GM21515 (cell line): ENCODE data around the gene DNAJC11.
"Not testable (repeated sequence)": the region's sequence is repeated elsewhere in the genome, so short reads cannot be mapped to it uniquely, and the experiment has no call there.

Experiments
- ATAC-seq: cut with Tn5 transposase; IDR thresholded peaks from one replicate; pipeline ENCODE4 v1.9.1; 2021; ENCODE audit not compliant: unreplicated experiment

The DNAJC11 gene

GRCh38 chr1:6699915-6700314 is 1.7 kb downstream of the DNAJC11 start:
- ATAC-seq = not testable (repeated sequence)

- no peak for ATAC-seq
Observed at GRCh38 chr1:6695868-6696267, 5.7 kb downstream of the DNAJC11 start.

- no peak for ATAC-seq
Observed at GRCh38 chr1:6694121-6694713, 7.4 kb downstream of the DNAJC11 start.

GRCh38 chr1:6692956-6693355 is 8.7 kb downstream of the DNAJC11 start:
- ATAC-seq = no peak

GRCh38 chr1:6691507-6691906 is 10.1 kb downstream of the DNAJC11 start:
- ATAC-seq = no peak

GRCh38 chr1:6690186-6690585 is 11.4 kb downstream of the DNAJC11 start:
- no peak for ATAC-seq

- no peak for ATAC-seq
Observed at GRCh38 chr1:6688757-6689156, 12.9 kb downstream of the DNAJC11 start.

GRCh38 chr1:6688001-6688400 is 13.6 kb downstream of the DNAJC11 start:
- no peak for ATAC-seq

GRCh38 chr1:6686294-6686693 is 15.3 kb downstream of the DNAJC11 start:
- no peak for ATAC-seq

- no peak for ATAC-seq
Observed at GRCh38 chr1:6685381-6685780, 16.2 kb downstream of the DNAJC11 start.

- ATAC-seq = no peak
Observed at GRCh38 chr1:6683434-6683833, 18.2 kb downstream of the DNAJC11 start.

GRCh38 chr1:6675941-6676340 is 25.7 kb downstream of the DNAJC11 start:
- no peak for ATAC-seq

GRCh38 chr1:6674771-6675170 is 26.8 kb downstream of the DNAJC11 start:
- no peak for ATAC-seq

- ATAC-seq = no peak
Observed at GRCh38 chr1:6673816-6674398, 27.7 kb downstream of the DNAJC11 start.

- no peak for ATAC-seq
Observed at GRCh38 chr1:6672558-6672957, 29.1 kb downstream of the DNAJC11 start.

- no peak for ATAC-seq
Observed at GRCh38 chr1:6668503-6668902, 33.1 kb downstream of the DNAJC11 start.

- no peak for ATAC-seq
Observed at GRCh38 chr1:6667139-6667538, 34.5 kb downstream of the DNAJC11 start.

GRCh38 chr1:6666696-6667095 is 34.9 kb downstream of the DNAJC11 start:
- ATAC-seq = no peak

GRCh38 chr1:6662468-6662867 is 39.1 kb downstream of the DNAJC11 start:
- ATAC-seq = not testable (repeated sequence)

- ATAC-seq = no peak
Observed at GRCh38 chr1:6660415-6661049, 41.1 kb downstream of the DNAJC11 start.

- no peak for ATAC-seq
Observed at GRCh38 chr1:6658359-6659060, 43.1 kb downstream of the DNAJC11 start.

- ATAC-seq = no peak
Observed at GRCh38 chr1:6657138-6657537, 44.5 kb downstream of the DNAJC11 start.
